Right cardiac atrium (tissue), 5 donors: Measurements from ENCODE around the gene SOX6. TPM values are rescaled to one million over a fixed set of nuclear protein-coding genes. Genes with fewer than 3 reads are reported as not detected.

Experiments
- ATAC-seq, 2 donors: fragments of 200-7000 bp; cut with Tn5 transposase; one replicate each; pipeline versions ENCODE4 v1.8.0 to v1.9.1; 2020; ENCODE audit warnings: moderate library complexity in 2 of 2, mild to moderate bottlenecking in 1 of 2
- DNase-seq, 3 donors: peaks; one replicate each; pipeline ENCODE4 v3.0.0-alpha.2; 2020
- H3K27ac ChIP-seq: one replicate; pipeline ENCODE4 v1.5.1; 2013; ENCODE audit warnings: mild to moderate bottlenecking, low read length, control low read depth, moderate library complexity
- H3K27me3 ChIP-seq: one replicate; pipeline ENCODE4 v1.6.1; 2013; ENCODE audit not compliant: control insufficient read depth, insufficient read depth
- H3K4me1 ChIP-seq: one replicate; pipeline ENCODE4 v1.6.1; 2013; ENCODE audit warnings: low read length; ENCODE audit not compliant: control insufficient read depth, insufficient read depth
- H3K4me3 ChIP-seq: one replicate; pipeline ENCODE4 v1.5.1; 2013; ENCODE audit warnings: low read length, control low read depth
- H3K9me3 ChIP-seq: one replicate; pipeline ENCODE4 v1.6.1; 2013; ENCODE audit warnings: low read length; ENCODE audit not compliant: control insufficient read depth
- WGBS: extraction: QIAGEN DNeasy Blood & Tissue Kit; methylation state at CpG from one replicate; pipeline ENCODE4 v1.1.7; 2013; 5-methylcytosine and 5-hydroxymethylcytosine counted together
- intact Hi-C, 4 donors: fragments of 100-400 bp; cut with DNase I; formaldehyde crosslinking; loops; one replicate each; pipeline versions ENCODE4 v1.11.0 to v1.14.0; 2022 to 2023
- polyA plus RNA-seq: library from polyadenylated mRNA; stranded (reverse); fragments of 200-250 nt; gene quantifications from one replicate; pipeline ENCODE4 v1.2.3, GENCODE V29; 2013
- total RNA-seq, 4 donors: library from RNA; stranded (reverse); fragmentation: NEBNext Ultra II Directional; extraction: Animal tissue kit (Norgen Biotek cat#: 25700); gene quantifications; one replicate each; pipeline ENCODE4 v1.2.1, GENCODE V29; 2021
- donor health status: healthy with polysubstance abuse.
- donor health status: DM: no; HTN: yes; CAD: no.
- donor health status: DM: no; HTN: no; CAD: no.
- donor health status: DM: no; HTN: yes; CAD: no; lungs with severe emphysema.
- donor health status: DM: yes; HTN: yes; CAD: no.

SOX6 gene
- total and polyA plus RNA-seq, 5 donors, result 3.3 to 26.7 (median 22.4) TPM

- WGBS, result 97% methylated on average over 3 of the region's 3 CpGs
- ATAC-seq, result no peak
- Histone ChIP-seq H3K4me1 (no peaks in the 10 kb centered on the region), H3K9me3 (no peaks in the 10 kb centered on the region), H3K4me3 (no peak overlapping the region), H3K27me3 (no peaks in the 10 kb centered on the region), H3K27ac (no peak overlapping the region)
- no peak for DNase-seq
- intact Hi-C loops, result no loop called here
These were observed 14.5 kb downstream of the SOX6 start for GRCh38 chr11:16341853-16342252.

GRCh38 chr11:16338393-16338792 lies 18.0 kb downstream of the SOX6 start:
- Histone ChIP-seq H3K4me1 (peaks cover 2% of the 10 kb centered on the region), H3K27ac (no peak overlapping the region), H3K9me3 (no peaks in the 10 kb centered on the region), H3K4me3 (no peak overlapping the region), H3K27me3 (no peaks in the 10 kb centered on the region)
- DNase-seq (no peak), ATAC-seq (no peak)
- WGBS, result 58% methylated on average over 1 of the region's 1 CpG
- intact Hi-C loops, result no loop called here

GRCh38 chr11:16337421-16338213 lies 18.7 kb downstream of the SOX6 start:
- Histone ChIP-seq H3K27ac (no peak overlapping the region), H3K4me1 (peaks cover 2% of the 10 kb centered on the region), H3K27me3 (no peaks in the 10 kb centered on the region), H3K4me3 (no peak overlapping the region), H3K9me3 (no peaks in the 10 kb centered on the region)
- intact Hi-C loops, result no loop called here
- WGBS, result 90% methylated on average over 1 of the region's 1 CpG
- DNase-seq (no peak), ATAC-seq (no peak)

- no peak for ATAC-seq
- intact Hi-C loops, result no loop called here
- no peak for DNase-seq
- no peaks in the 10 kb centered on the region for H3K27me3 ChIP-seq
- H3K4me1 ChIP-seq, result peaks cover 2% of the 10 kb centered on the region
- no peak overlapping the region for H3K4me3 ChIP-seq
- H3K9me3 ChIP-seq, result no peaks in the 10 kb centered on the region
- no peak overlapping the region for H3K27ac ChIP-seq
These were observed 19.6 kb downstream of the SOX6 start for GRCh38 chr11:16336721-16337120.

- no peak for ATAC-seq
- Histone ChIP-seq H3K27ac (no peak overlapping the region), H3K9me3 (no peaks in the 10 kb centered on the region), H3K4me3 (no peak overlapping the region), H3K27me3 (no peaks in the 10 kb centered on the region), H3K4me1 (peaks cover 2% of the 10 kb centered on the region)
- DNase-seq, result no peak
- WGBS, result 92% methylated on average over 6 of the region's 6 CpGs
- intact Hi-C loops, result no loop called here
These were observed 20.1 kb downstream of the SOX6 start for GRCh38 chr11:16336204-16336603.

- WGBS, result 79% methylated on average over 1 of the region's 1 CpG
- DNase-seq (no peak), ATAC-seq (no peak)
- Histone ChIP-seq H3K4me3 (no peak overlapping the region), H3K27ac (no peak overlapping the region), H3K27me3 (no peaks in the 10 kb centered on the region), H3K4me1 (peaks cover 2% of the 10 kb centered on the region), H3K9me3 (no peaks in the 10 kb centered on the region)
- intact Hi-C loops, result no loop called here
These were observed 20.9 kb downstream of the SOX6 start for GRCh38 chr11:16335236-16335962.

GRCh38 chr11:16326679-16327297 lies 29.6 kb downstream of the SOX6 start:
- H3K27me3 ChIP-seq, result no peaks in the 10 kb centered on the region
- no peak overlapping the region for H3K27ac ChIP-seq
- H3K9me3 ChIP-seq, result no peaks in the 10 kb centered on the region
- ATAC-seq, result peak; percentile 16 to 36
- peaks cover 2% of the 10 kb centered on the region for H3K4me1 ChIP-seq
- DNase-seq, result no peak
- intact Hi-C loops, result no loop called here
- H3K4me3 ChIP-seq, result no peak overlapping the region
- 58% methylated on average over 4 of the region's 4 CpGs for WGBS

- WGBS, result 97% methylated on average over 2 of the region's 2 CpGs
- intact Hi-C loops, result no loop called here
- ATAC-seq (no peak), DNase-seq (no peak)
- no peak overlapping the region for H3K4me3 ChIP-seq
- no peaks in the 10 kb centered on the region for H3K9me3 ChIP-seq
- H3K27ac ChIP-seq, result no peak overlapping the region
- no peaks in the 10 kb centered on the region for H3K27me3 ChIP-seq
- H3K4me1 ChIP-seq, result peaks cover 2% of the 10 kb centered on the region
These were observed 34.2 kb downstream of the SOX6 start for GRCh38 chr11:16322190-16322589.

- H3K27me3 ChIP-seq, result no peaks in the 10 kb centered on the region
- 90% methylated on average over 2 of the region's 2 CpGs for WGBS
- intact Hi-C loops, result no loop called here
- H3K4me3 ChIP-seq, result no peak overlapping the region
- no peak for ATAC-seq
- no peaks in the 10 kb centered on the region for H3K9me3 ChIP-seq
- H3K27ac ChIP-seq, result no peak overlapping the region
- no peak for DNase-seq
- H3K4me1 ChIP-seq, result no peaks in the 10 kb centered on the region
These were observed 35.2 kb downstream of the SOX6 start for GRCh38 chr11:16321148-16321547.

GRCh38 chr11:16318320-16318719 lies 38.0 kb downstream of the SOX6 start:
- intact Hi-C loops, result no loop called here
- no peak for ATAC-seq
- H3K4me1 ChIP-seq, result no peaks in the 10 kb centered on the region
- H3K27ac ChIP-seq, result no peak overlapping the region
- WGBS, result 91% methylated on average over 9 of the region's 9 CpGs
- H3K27me3 ChIP-seq, result no peaks in the 10 kb centered on the region
- no peaks in the 10 kb centered on the region for H3K9me3 ChIP-seq
- no peak overlapping the region for H3K4me3 ChIP-seq
- DNase-seq, result no peak

- no peaks in the 10 kb centered on the region for H3K9me3 ChIP-seq
- WGBS, result 86% methylated on average over 1 of the region's 1 CpG
- ATAC-seq (no peak), DNase-seq (no peak)
- H3K4me3 ChIP-seq, result no peak overlapping the region
- H3K27me3 ChIP-seq, result no peaks in the 10 kb centered on the region
- H3K4me1 ChIP-seq, result no peaks in the 10 kb centered on the region
- no peak overlapping the region for H3K27ac ChIP-seq
- intact Hi-C loops, result no loop called here
These were observed 38.6 kb downstream of the SOX6 start for GRCh38 chr11:16317712-16318111.
